Measurements from ENCODE around the gene LGALS4.
"Not testable (repeated sequence)": the region's sequence is repeated elsewhere in the genome, so short reads cannot be mapped to it uniquely, and the experiment has no call there.

LGALS4 gene

GRCh38 chr19:38842439-38843174 is 29.9 kb upstream of the LGALS4 start:
- DNase-seq: no peak

- DNase-seq: no peak
Measured at GRCh38 chr19:38841787-38842438, 29.2 kb upstream of the LGALS4 start.

GRCh38 chr19:38841180-38841766 is 28.5 kb upstream of the LGALS4 start:
- no peak for DNase-seq

GRCh38 chr19:38840583-38840968 is 27.8 kb upstream of the LGALS4 start:
- DNase-seq: no peak

- DNase-seq: no peak
Measured at GRCh38 chr19:38839816-38840582, 27.3 kb upstream of the LGALS4 start.

GRCh38 chr19:38838986-38839761 is 26.4 kb upstream of the LGALS4 start:
- DNase-seq: no peak

- DNase-seq: no peak
Measured at GRCh38 chr19:38838208-38838985, 25.7 kb upstream of the LGALS4 start.

GRCh38 chr19:38837656-38838121 is 24.9 kb upstream of the LGALS4 start:
- DNase-seq: no peak

- no peak for DNase-seq
Measured at GRCh38 chr19:38836983-38837626, 24.4 kb upstream of the LGALS4 start.

- no peak for DNase-seq
Measured at GRCh38 chr19:38836159-38836982, 23.6 kb upstream of the LGALS4 start.

GRCh38 chr19:38834590-38834989 is 21.8 kb upstream of the LGALS4 start:
- DNase-seq: no peak

- DNase-seq: no peak
Measured at GRCh38 chr19:38834104-38834490, 21.4 kb upstream of the LGALS4 start.

GRCh38 chr19:38833092-38833425 is 20.3 kb upstream of the LGALS4 start:
- no peak for DNase-seq

GRCh38 chr19:38831142-38831605 is 18.4 kb upstream of the LGALS4 start:
- DNase-seq: peak; percentile 90

GRCh38 chr19:38830039-38830733 is 17.4 kb upstream of the LGALS4 start:
- DNase-seq: peak; percentile 8

- DNase-seq: peak; percentile 35
Measured at GRCh38 chr19:38829203-38829602, 16.5 kb upstream of the LGALS4 start.

GRCh38 chr19:38826856-38827551 is 14.3 kb upstream of the LGALS4 start:
- no peak for DNase-seq

GRCh38 chr19:38825936-38826335 is 13.2 kb upstream of the LGALS4 start:
- not testable (repeated sequence) for DNase-seq
